GM12873 (cell line): ENCODE measurements around the gene GPALPP1.

Experiments used
- TF ChIP-seq, protein P1 (sequence below): IDR thresholded peaks from 2 replicates; pipeline ENCODE4 v1.5.1; 2012; ENCODE audit warnings: low read depth, mild to moderate bottlenecking, moderate library complexity, low read length, control low read depth; ENCODE audit not compliant: insufficient read depth; ENCODE audit errors: missing control alignments

GPALPP1 gene

DNA sequence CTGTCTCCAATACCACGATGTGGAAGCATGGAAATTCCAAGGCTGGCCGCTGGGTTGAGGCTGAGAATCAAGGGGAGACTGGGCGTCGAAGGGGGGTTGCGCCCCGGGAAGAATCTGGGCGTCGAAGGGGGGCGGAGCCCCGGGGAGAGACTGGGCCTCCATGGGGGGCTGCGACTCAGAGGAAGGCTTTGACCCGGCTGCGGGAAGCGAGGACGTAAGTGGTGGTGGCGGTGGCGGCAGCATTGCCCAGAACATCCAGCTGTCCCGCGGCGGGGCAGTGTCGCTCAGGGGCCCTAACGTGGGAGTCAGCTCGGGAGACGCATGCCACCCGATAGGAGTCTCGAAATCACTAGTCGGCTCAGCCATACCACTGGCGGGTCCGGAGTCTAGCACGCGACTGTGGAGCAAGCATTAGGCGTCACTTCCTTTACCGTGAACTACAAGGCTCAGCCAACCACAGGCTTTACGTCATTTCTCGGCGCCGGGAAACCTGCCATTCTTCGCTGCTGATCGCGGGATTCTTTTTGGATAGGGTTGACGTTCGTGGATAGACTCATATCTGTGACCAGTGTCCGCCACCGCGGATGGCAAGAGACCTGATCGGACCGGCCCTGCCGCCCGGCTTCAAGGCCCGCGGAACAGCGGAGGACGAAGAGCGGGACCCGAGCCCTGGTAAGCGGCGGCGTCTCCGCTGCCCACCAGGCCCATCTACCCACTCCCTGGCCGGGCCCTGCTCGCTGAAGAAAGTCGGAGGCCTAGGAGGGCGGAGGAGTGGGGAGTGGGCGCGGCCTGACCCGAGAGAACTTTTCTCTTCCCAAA, at the start of gene GPALPP1, which contains the start of gene NUFIP1:
TSS of gene GPALPP1 (plus strand) at position 468 of the 819 bp plus-strand sequence. CDS start at position 585, 117 bp downstream.
TSS of gene NUFIP1 (minus strand) at position 401 of the 819 bp plus-strand sequence. CDS start at position 366, 35 bp downstream.
- TF ChIP-seq, protein P1, sequence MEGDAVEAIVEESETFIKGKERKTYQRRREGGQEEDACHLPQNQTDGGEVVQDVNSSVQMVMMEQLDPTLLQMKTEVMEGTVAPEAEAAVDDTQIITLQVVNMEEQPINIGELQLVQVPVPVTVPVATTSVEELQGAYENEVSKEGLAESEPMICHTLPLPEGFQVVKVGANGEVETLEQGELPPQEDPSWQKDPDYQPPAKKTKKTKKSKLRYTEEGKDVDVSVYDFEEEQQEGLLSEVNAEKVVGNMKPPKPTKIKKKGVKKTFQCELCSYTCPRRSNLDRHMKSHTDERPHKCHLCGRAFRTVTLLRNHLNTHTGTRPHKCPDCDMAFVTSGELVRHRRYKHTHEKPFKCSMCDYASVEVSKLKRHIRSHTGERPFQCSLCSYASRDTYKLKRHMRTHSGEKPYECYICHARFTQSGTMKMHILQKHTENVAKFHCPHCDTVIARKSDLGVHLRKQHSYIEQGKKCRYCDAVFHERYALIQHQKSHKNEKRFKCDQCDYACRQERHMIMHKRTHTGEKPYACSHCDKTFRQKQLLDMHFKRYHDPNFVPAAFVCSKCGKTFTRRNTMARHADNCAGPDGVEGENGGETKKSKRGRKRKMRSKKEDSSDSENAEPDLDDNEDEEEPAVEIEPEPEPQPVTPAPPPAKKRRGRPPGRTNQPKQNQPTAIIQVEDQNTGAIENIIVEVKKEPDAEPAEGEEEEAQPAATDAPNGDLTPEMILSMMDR = no peak

GRCh38 chr13:44951184-44951583, 38.2 kb upstream of the GPALPP1 start:
- TF ChIP-seq, protein P1 = no peak

GRCh38 chr13:44952671-44953070, 36.7 kb upstream of the GPALPP1 start:
- TF ChIP-seq, protein P1 = no peak

- TF ChIP-seq, protein P1 = no peak
Measured at GRCh38 chr13:44954224-44954623, 35.1 kb upstream of the GPALPP1 start.

GRCh38 chr13:44955406-44955805, 33.9 kb upstream of the GPALPP1 start:
- TF ChIP-seq, protein P1 = no peak

GRCh38 chr13:44961997-44962396, 27.3 kb upstream of the GPALPP1 start:
- TF ChIP-seq, protein P1 = no peak

DNA sequence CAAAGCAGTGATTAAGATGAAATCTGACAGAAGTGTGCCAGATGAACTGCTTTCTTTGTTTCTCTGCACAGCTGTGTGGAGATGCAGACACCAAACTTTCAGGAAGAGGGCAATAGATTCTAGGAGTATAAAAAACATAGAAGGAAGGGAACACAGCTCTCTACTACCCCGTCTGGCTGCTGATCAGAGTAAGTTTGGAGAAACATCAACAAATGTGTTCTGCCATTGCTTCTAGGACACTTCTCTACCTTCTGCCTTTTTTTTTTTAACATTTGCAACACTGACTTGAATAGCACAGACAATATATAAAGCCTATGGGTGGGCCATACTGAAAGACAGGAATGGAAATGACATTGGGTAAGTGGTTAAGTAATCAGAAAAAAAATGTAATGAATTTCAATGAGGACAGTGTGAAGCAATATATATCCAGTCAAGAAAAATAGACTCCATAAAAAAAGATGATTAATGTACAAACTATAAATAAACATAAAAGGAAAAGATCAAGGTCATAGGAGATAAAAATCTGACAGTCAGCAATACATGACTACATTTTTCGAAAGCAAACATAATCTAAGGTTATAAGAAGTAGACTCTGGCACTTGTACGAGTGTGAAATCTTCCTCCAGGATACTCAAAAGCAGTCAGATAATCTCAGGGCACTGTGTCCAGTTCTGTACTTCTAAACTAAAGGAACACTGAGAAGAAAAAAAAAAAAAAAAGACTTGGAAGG, 21.5 kb upstream of the GPALPP1 start:
- TF ChIP-seq, protein P1 = no peak
